GM10266 (cell line): Measurements from ENCODE around the gene GRXCR1.

Experiments
- DNase-seq: peaks from one replicate; pipeline ENCODE4 v3.0.0; 2012; ENCODE audit errors: extremely low spot score
- TF ChIP-seq, protein P1 (sequence below): IDR thresholded peaks from 2 replicates; pipeline ENCODE4 v1.5.1; 2012; ENCODE audit warnings: mild to moderate bottlenecking, low read depth; ENCODE audit not compliant: control insufficient read depth, insufficient read depth; ENCODE audit errors: missing control alignments

GRXCR1 gene

GRCh38 chr4:43047058-43047457 lies 154.5 kb downstream of the GRXCR1 start:
- TF ChIP-seq, protein P1, sequence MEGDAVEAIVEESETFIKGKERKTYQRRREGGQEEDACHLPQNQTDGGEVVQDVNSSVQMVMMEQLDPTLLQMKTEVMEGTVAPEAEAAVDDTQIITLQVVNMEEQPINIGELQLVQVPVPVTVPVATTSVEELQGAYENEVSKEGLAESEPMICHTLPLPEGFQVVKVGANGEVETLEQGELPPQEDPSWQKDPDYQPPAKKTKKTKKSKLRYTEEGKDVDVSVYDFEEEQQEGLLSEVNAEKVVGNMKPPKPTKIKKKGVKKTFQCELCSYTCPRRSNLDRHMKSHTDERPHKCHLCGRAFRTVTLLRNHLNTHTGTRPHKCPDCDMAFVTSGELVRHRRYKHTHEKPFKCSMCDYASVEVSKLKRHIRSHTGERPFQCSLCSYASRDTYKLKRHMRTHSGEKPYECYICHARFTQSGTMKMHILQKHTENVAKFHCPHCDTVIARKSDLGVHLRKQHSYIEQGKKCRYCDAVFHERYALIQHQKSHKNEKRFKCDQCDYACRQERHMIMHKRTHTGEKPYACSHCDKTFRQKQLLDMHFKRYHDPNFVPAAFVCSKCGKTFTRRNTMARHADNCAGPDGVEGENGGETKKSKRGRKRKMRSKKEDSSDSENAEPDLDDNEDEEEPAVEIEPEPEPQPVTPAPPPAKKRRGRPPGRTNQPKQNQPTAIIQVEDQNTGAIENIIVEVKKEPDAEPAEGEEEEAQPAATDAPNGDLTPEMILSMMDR: no peak
- DNase-seq: no peak

GRCh38 chr4:43048570-43048969 lies 156.1 kb downstream of the GRXCR1 start:
- TF ChIP-seq, protein P1: no peak
- no peak for DNase-seq

DNA sequence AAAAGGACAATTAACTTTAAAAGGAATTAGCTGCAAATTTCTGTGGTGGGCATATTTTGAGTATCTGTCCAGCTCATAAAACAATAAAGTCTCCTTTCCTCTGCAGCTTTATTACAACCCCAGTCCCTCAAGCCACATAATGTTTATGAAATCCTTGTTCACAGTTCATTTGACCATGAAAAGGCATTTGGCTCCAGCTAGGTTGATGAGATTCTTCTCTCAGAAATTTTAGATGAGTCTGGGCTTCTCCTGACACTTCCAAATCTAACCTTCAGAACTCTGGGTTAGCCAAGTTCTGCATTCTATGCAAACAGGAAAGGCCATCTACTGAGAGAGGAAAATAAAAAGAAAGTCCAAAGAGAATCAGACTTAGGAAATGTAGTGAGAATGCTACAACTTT lies 156.8 kb downstream of the GRXCR1 start:
- TF ChIP-seq, protein P1: no peak
- no peak for DNase-seq

- TF ChIP-seq, protein P1: no peak
- no peak for DNase-seq
Measured at GRCh38 chr4:43066415-43066814, 173.9 kb downstream of the GRXCR1 start.

DNA sequence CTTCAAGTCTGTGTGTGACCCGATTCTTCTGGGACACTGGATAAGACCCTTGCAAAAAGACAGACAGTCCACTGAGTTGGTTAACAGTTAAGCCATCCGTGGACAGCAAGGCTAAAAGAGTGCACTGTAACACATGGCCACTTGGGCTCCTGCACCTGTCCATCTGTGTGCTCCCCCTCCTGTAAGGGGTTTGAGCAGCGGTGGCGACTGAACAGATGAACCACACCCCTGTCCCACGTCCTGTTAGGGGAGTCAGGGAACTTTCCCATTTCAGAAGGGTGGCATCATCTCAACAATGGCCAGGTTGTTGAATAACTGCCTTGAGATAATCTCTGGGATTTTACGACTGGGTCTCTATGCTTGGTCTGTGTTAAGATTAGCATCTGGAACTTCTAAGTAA lies 178.6 kb downstream of the GRXCR1 start:
- DNase-seq: no peak
- TF ChIP-seq, protein P1: no peak
